Activated CD4-positive, alpha-beta memory T cell treated with anti-CD3 and anti-CD28 coated beads for 36 hours (primary cell): ENCODE measurements around the gene SH2D3C. TPM values are rescaled to one million over a fixed set of nuclear protein-coding genes. Genes with fewer than 3 reads are reported as not detected.

Source experiments
- CTCF ChIA-PET: fragments of 350-600 bp; sonication (Branson Sonifier 250); formaldehyde crosslinking; loops from one replicate; lab custom pipeline; 2021; ENCODE audit warnings: antibody characterized with exemption, inconsistent platforms; lab: Charles Lee
- POLR2A ChIA-PET: fragments of 350-600 bp; sonication (Branson Sonifier 250); formaldehyde crosslinking; loops from one replicate; lab custom pipeline; 2021; ENCODE audit warnings: antibody characterized with exemption; lab: Charles Lee
- DNase-seq: peaks from one replicate; pipeline ENCODE4 v3.0.0-alpha.2; 2020
- H3K27ac Mint-ChIP-seq: one replicate; pipeline ENCODE4 v1.8.0; 2021; ENCODE audit warnings: mixed read lengths
- H3K27me3 Mint-ChIP-seq: one replicate; pipeline ENCODE4 v1.8.0; 2021; ENCODE audit warnings: mixed read lengths
- H3K36me3 Mint-ChIP-seq: one replicate; pipeline ENCODE4 v1.8.0; 2021; ENCODE audit warnings: mixed read lengths
- H3K4me1 Mint-ChIP-seq: one replicate; pipeline ENCODE4 v1.8.0; 2021; ENCODE audit warnings: low read depth, mixed read lengths
- H3K4me3 Mint-ChIP-seq: one replicate; pipeline ENCODE4 v1.8.0; 2021; ENCODE audit warnings: mild to moderate bottlenecking, mixed read lengths
- H3K9me3 Mint-ChIP-seq: one replicate; pipeline ENCODE4 v1.8.0; 2021; ENCODE audit warnings: mixed read lengths
- intact Hi-C: fragments of 100-400 bp; cut with micrococcal nuclease; formaldehyde crosslinking; loops from one replicate; pipeline ENCODE4 v1.15.1; 2023
- total RNA-seq, 2 experiments: library from RNA; stranded (reverse); gene quantifications; one replicate each; pipeline ENCODE4 v1.2.3, GENCODE V29; 2021

SH2D3C gene
- total RNA-seq, 2 experiments from 2014 or later = 34.5 to 35.3 TPM

GRCh38 chr9:127700594-127701255 is 77.7 kb downstream of the SH2D3C start:
- Mint-ChIP-seq H3K36me3 (no peaks in the 10 kb centered on the region), H3K27me3 (no peaks in the 10 kb centered on the region), H3K4me1 (peaks cover 15% of the 10 kb centered on the region), H3K9me3 (no peaks in the 10 kb centered on the region), H3K4me3 (no peak overlapping the region), H3K27ac (no peak overlapping the region)
- no peak for DNase-seq
- CTCF ChIA-PET = interaction anchor here (1.1 to 1.5 kb wide), 2 partner anchors 34 to 92 kb away, joined by 3 to 5 read pairs; partner anchors contain the start of gene TOR2A
- intact Hi-C loops = no loop called here
- POLR2A ChIA-PET = no interaction called here

GRCh38 chr9:127700140-127700539 is 78.3 kb downstream of the SH2D3C start:
- intact Hi-C loops = no loop called here
- no peaks in the 10 kb centered on the region for H3K27me3 Mint-ChIP-seq
- CTCF ChIA-PET = interaction anchor here (0.6 to 1.5 kb wide), 3 partner anchors 31 to 92 kb away, joined by 3 to 5 read pairs (median 3); partner anchors contain the start of gene TOR2A
- H3K36me3 Mint-ChIP-seq = no peaks in the 10 kb centered on the region
- H3K9me3 Mint-ChIP-seq = no peaks in the 10 kb centered on the region
- no peak for DNase-seq
- POLR2A ChIA-PET = no interaction called here
- H3K4me3 Mint-ChIP-seq = no peak overlapping the region
- H3K27ac Mint-ChIP-seq = no peak overlapping the region
- H3K4me1 Mint-ChIP-seq = peaks cover 15% of the 10 kb centered on the region

GRCh38 chr9:127698985-127699670 is 79.3 kb downstream of the SH2D3C start:
- CTCF ChIA-PET = interaction anchor here (0.8 to 1.1 kb wide), 2 partner anchors 36 to 170 kb away, joined by 3 to 4 read pairs; partner anchors contain the start of gene TOR2A
- Mint-ChIP-seq H3K27me3 (no peaks in the 10 kb centered on the region), H3K4me1 (peaks cover 15% of the 10 kb centered on the region), H3K27ac (peak overlapping the region; percentile 41), H3K9me3 (no peaks in the 10 kb centered on the region), H3K4me3 (peak overlapping the region; percentile 73), H3K36me3 (no peaks in the 10 kb centered on the region)
- peak; percentile 94 for DNase-seq
- POLR2A ChIA-PET = no interaction called here
- intact Hi-C loops = loop anchor here (1.0 kb wide), 1 partner anchor 16 kb away; the partner anchor contains the start of gene PTRH1

DNA sequence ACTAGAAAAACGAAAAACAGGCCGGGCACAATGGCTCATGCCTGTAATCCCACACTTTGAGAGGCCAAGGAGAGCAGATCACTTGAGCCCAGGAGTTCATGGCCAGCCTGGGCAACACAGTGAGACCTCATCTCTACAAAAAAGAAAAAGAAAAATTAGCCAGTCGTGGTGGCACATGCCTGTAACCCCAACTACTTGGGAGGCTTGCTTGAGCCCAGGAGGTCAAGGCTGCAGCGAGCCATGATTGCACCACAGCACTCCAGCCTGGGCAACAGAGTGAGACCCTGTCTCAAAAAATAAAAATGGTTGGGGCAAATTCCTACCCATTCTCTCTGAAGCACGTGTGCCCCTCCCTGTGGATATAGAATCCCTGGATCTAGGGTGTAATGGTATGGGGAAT is 80.1 kb downstream of the SH2D3C start:
- Mint-ChIP-seq H3K4me3 (no peak overlapping the region), H3K27me3 (no peaks in the 10 kb centered on the region), H3K9me3 (no peaks in the 10 kb centered on the region), H3K27ac (no peak overlapping the region), H3K36me3 (peaks cover 3% of the 10 kb centered on the region), H3K4me1 (peaks cover 15% of the 10 kb centered on the region)
- intact Hi-C loops = no loop called here
- ChIA-PET POLR2A (no interaction called here), CTCF (no interaction called here)
- no peak for DNase-seq

DNA sequence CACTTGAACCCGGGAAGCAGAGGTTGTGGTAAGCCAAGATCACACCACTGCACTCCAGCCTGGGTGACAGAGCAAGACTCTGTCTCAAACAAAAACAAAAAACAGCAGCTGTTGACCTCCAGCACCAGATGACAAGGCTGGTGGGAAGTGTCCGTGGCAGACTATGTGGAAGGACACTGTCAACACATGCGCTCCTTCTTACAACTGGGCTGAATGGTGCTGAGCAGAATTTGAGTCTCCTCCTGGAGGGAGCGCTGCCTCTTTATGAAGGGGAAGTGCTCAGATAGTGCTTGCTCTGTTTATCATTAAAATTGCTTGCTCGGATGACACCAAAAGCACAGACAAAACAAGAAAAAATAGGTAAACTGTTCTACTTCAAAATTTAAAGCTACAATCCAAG is 80.9 kb downstream of the SH2D3C start:
- no peaks in the 10 kb centered on the region for H3K9me3 Mint-ChIP-seq
- CTCF ChIA-PET = interaction anchor here (1.3 kb wide), 1 partner anchor 37 kb away, joined by 4 read pairs; the partner anchor contains the start of gene TOR2A
- H3K27me3 Mint-ChIP-seq = no peaks in the 10 kb centered on the region
- H3K36me3 Mint-ChIP-seq = peaks cover 3% of the 10 kb centered on the region
- POLR2A ChIA-PET = no interaction called here
- intact Hi-C loops = no loop called here
- H3K27ac Mint-ChIP-seq = no peak overlapping the region
- DNase-seq = no peak
- H3K4me3 Mint-ChIP-seq = no peak overlapping the region
- peaks cover 15% of the 10 kb centered on the region for H3K4me1 Mint-ChIP-seq

- CTCF ChIA-PET = interaction anchor here (1.6 kb wide), 1 partner anchor 40 kb away, joined by 7 read pairs; the partner anchor contains the start of gene TOR2A
- Mint-ChIP-seq H3K27ac (no peak overlapping the region), H3K9me3 (no peaks in the 10 kb centered on the region), H3K36me3 (peaks cover 7% of the 10 kb centered on the region), H3K4me3 (no peak overlapping the region), H3K4me1 (peaks cover 12% of the 10 kb centered on the region), H3K27me3 (no peaks in the 10 kb centered on the region)
- DNase-seq = no peak
- intact Hi-C loops = no loop called here
- POLR2A ChIA-PET = no interaction called here
Observed at GRCh38 chr9:127694890-127695720, 83.4 kb downstream of the SH2D3C start.

DNA sequence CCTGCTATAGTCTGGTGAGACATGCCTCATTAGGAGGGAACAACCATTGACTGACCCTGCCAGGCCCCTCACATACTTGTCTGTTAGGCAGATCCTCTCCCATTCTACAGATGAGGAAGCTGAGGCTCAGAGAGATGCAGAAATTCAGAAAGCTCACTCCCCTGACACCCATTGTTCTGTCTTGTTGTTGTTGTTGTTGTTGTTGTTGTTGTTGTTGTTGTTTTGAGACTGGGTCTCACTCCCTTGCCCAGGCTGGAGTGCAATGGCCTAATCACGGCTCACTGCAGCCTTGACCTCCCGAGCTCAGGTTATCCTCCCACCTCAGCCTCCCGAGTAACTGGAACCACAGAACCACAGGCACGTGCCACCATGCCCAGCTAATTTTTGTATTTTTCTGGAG is 84.8 kb downstream of the SH2D3C start:
- no peaks in the 10 kb centered on the region for H3K9me3 Mint-ChIP-seq
- H3K27me3 Mint-ChIP-seq = no peaks in the 10 kb centered on the region
- no peaks in the 10 kb centered on the region for H3K4me1 Mint-ChIP-seq
- intact Hi-C loops = no loop called here
- ChIA-PET POLR2A (no interaction called here), CTCF (interaction anchor here (1.6 kb wide), 1 partner anchor 41 kb away, joined by 7 read pairs; the partner anchor contains the start of gene TOR2A)
- no peak overlapping the region for H3K27ac Mint-ChIP-seq
- H3K4me3 Mint-ChIP-seq = no peak overlapping the region
- no peak for DNase-seq
- H3K36me3 Mint-ChIP-seq = peaks cover 7% of the 10 kb centered on the region

DNA sequence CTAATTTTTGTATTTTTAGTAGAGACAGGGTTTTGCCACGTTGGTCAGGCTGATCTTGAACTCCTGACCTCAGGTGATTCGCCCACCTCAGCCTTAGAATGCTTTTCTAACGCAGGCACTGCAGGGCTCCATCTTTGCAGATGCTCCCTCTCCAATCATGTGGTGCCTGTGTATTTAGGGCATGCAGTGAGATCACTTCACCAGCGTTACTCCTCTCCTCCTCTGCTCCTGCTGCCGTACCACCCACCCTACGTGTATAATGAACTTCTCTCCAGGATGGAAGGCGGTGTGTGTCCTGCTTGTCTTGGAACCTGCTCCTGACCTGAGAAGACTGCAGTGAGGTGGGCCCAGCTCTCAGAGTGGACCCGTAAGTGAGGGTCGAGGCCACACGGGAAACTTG is 85.3 kb downstream of the SH2D3C start:
- no peak for DNase-seq
- CTCF ChIA-PET = no interaction called here
- H3K36me3 Mint-ChIP-seq = peaks cover 7% of the 10 kb centered on the region
- POLR2A ChIA-PET = no interaction called here
- no peak overlapping the region for H3K4me3 Mint-ChIP-seq
- H3K9me3 Mint-ChIP-seq = no peaks in the 10 kb centered on the region
- H3K27ac Mint-ChIP-seq = no peak overlapping the region
- intact Hi-C loops = no loop called here
- H3K27me3 Mint-ChIP-seq = no peaks in the 10 kb centered on the region
- no peaks in the 10 kb centered on the region for H3K4me1 Mint-ChIP-seq

DNA sequence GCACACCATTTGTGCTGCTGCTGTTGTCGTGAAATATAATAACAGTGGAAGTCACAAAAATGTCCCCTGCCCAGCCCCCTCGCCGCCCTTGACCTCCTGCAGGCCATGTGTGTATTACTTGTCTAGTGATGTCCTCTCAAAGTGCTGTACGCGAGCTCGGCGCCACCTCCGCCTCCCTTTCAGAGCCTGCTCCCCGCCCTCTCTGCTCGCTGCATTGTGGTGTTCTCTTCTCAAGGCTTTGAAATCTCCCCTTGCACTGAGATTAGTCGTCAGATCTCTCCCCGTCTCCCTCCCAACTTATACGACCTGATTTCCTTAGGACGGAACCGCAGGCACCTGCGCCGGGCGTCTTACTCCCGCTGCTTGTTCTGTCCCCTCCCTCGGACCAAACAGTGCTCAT is 86.4 kb downstream of the SH2D3C start:
- DNase-seq = no peak
- intact Hi-C loops = no loop called here
- no peaks in the 10 kb centered on the region for H3K4me1 Mint-ChIP-seq
- no peaks in the 10 kb centered on the region for H3K27me3 Mint-ChIP-seq
- peaks cover 7% of the 10 kb centered on the region for H3K36me3 Mint-ChIP-seq
- no peak overlapping the region for H3K4me3 Mint-ChIP-seq
- no peak overlapping the region for H3K27ac Mint-ChIP-seq
- CTCF ChIA-PET = no interaction called here
- POLR2A ChIA-PET = no interaction called here
- no peaks in the 10 kb centered on the region for H3K9me3 Mint-ChIP-seq

DNA sequence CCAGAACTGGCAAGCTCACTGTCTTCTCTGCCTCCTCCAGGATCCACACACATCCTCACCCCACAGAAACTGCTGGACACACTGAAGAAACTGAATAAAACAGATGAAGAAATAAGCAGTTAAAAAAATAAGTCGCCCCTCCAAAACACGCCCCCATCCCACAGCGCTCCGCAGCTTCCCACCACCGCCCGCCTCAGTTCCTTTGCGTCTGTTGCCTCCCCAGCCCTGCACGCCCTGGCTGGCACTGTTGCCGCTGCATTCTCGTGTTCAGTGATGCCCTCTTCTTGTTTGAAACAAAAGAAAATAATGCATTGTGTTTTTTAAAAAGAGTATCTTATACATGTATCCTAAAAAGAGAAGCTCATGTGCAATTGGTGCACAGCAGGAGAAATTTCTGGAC is 87.7 kb downstream of the SH2D3C start:
- Mint-ChIP-seq H3K27ac (no peak overlapping the region), H3K4me3 (no peak overlapping the region), H3K27me3 (no peaks in the 10 kb centered on the region), H3K9me3 (no peaks in the 10 kb centered on the region), H3K36me3 (peaks cover 7% of the 10 kb centered on the region), H3K4me1 (no peaks in the 10 kb centered on the region)
- CTCF ChIA-PET = interaction anchor here (1.6 kb wide), 1 partner anchor 179 kb away, joined by 4 read pairs; no protein-coding TSS in a partner anchor
- intact Hi-C loops = no loop called here
- POLR2A ChIA-PET = no interaction called here
- no peak for DNase-seq

DNA sequence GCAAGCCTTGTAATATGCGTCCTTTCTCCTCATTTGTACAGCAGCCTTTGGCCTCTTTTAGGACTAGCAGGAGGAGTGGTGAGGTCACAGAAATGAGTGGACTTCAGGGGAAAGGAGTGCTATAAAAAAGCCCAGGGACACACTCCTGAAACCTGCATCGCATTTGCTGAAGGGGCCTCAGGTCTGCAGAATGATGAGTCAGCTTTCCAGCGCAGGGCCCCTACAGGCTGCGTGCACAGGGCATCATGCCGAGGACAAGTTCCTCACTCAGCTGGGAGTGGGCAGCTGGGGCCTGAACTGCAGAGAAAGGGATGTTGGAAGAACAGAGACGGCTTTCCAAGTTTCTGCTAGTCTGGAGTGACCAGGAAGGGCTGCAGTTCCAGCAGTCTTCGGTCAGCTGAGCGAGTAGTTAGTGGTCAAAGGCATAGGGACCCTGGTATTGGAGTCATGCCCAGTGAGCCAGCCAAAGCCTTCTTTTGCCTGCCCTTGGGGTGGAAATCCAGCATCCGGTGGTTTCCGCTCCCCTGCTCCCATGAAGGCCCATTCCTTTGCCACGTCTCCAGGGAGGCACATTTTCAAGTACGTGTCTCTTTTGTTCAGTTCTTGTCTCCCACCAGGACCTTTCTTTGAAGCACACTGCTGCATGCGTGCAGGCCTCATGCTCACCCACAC is 89.0 kb downstream of the SH2D3C start:
- Mint-ChIP-seq H3K36me3 (peaks cover 7% of the 10 kb centered on the region), H3K27me3 (no peaks in the 10 kb centered on the region), H3K4me1 (no peaks in the 10 kb centered on the region), H3K27ac (no peak overlapping the region), H3K4me3 (no peak overlapping the region), H3K9me3 (no peaks in the 10 kb centered on the region)
- DNase-seq = no peak
- ChIA-PET POLR2A (no interaction called here), CTCF (no interaction called here)
- intact Hi-C loops = no loop called here
